ENCODE data around the gene ANKRD11. TPM values are rescaled to one million over a fixed set of nuclear protein-coding genes. Genes with fewer than 3 reads are reported as not detected.

Gene ANKRD11
- total and polyA plus RNA-seq, 2 donors (not counting 1 experiment from before 2014, with no cell fraction given) = 41.5 to 71.2 TPM

DNA sequence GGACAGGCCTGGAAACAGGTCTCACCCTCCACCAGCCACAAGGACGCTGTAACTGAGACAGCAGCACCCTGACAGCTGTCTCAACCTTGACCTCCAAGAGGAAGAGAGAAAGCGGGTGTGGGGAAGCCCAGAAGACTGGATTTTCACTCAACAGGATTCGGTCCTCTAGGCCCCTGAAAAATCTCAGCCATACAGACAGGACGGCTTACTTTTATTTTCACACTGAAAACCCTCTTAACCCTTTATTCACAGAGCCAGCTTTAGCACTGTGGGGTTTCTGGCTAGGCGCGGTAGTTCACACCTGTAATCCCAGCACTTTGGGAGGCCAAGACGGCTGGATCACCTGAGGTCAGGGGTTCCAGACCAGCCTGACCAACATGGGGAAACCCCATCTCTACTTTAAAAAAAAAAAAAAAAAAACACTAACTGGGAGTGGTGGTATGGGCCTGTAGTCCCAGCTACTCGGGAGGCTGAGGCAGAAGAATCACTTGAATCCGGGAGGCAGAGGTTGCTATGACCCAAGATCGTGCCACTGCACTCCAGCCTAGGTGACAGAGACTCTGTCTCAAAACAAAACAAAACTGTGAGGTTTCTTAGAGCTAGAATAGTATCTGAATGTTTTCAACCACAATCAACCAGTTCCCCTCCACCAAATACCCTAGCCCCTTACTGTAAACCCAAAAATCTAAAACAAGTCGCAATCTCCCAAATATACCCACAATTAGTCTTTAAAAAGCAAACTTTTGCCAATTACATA, 5.3 kb downstream of the ANKRD11 start:
- H3K79me2 ChIP-seq (ENCODE audit: control insufficient read depth, insufficient read depth, low read length) = peaks cover 92% of the 10 kb centered on the region
- H3K27ac ChIP-seq (ENCODE audit: insufficient read depth, low read length) = no peak overlapping the region
- TF ChIP-seq, protein P1, sequence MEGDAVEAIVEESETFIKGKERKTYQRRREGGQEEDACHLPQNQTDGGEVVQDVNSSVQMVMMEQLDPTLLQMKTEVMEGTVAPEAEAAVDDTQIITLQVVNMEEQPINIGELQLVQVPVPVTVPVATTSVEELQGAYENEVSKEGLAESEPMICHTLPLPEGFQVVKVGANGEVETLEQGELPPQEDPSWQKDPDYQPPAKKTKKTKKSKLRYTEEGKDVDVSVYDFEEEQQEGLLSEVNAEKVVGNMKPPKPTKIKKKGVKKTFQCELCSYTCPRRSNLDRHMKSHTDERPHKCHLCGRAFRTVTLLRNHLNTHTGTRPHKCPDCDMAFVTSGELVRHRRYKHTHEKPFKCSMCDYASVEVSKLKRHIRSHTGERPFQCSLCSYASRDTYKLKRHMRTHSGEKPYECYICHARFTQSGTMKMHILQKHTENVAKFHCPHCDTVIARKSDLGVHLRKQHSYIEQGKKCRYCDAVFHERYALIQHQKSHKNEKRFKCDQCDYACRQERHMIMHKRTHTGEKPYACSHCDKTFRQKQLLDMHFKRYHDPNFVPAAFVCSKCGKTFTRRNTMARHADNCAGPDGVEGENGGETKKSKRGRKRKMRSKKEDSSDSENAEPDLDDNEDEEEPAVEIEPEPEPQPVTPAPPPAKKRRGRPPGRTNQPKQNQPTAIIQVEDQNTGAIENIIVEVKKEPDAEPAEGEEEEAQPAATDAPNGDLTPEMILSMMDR (conservative IDR thresholded peaks at IDR 0.05 in 1 of 2, IDR thresholded peaks at IDR 0.05 in 1 of 2; ENCODE audit: low read depth in 1 of 2, low read length in 2 of 2) = no peak
- no peak for TF ChIP-seq EZH2 (IDR thresholded peaks at IDR 0.05; ENCODE audit: low read length, missing control alignments)
- H3K4me3 ChIP-seq (replicated peaks in 1 of 4; ENCODE audit: control extremely low read depth in 1 of 4, insufficient read depth in 1 of 4, low read depth in 3 of 4, low read length in 4 of 4) = no peak overlapping the region
- no peak overlapping the region for H3K4me2 ChIP-seq (ENCODE audit: extremely low read depth, insufficient read depth, low read length)
- no peak for DNase-seq (ENCODE audit: low read depth in 2 of 2)
- H3K36me3 ChIP-seq (ENCODE audit: control insufficient read depth, insufficient read depth, low read length) = no peaks in the 10 kb centered on the region
- no peaks in the 10 kb centered on the region for H3K9me3 ChIP-seq (ENCODE audit: control insufficient read depth, insufficient read depth, low read depth, low read length)
- H3K9ac ChIP-seq (ENCODE audit: insufficient read depth, low read length) = no peak overlapping the region
- no peaks in the 10 kb centered on the region for H3K27me3 ChIP-seq (ENCODE audit: control insufficient read depth, insufficient read depth, low read length)
- peaks cover 10% of the 10 kb centered on the region for H4K20me1 ChIP-seq (ENCODE audit: control insufficient read depth, extremely low read depth, insufficient read depth, low read length)
- peaks cover 6% of the 10 kb centered on the region for H3K4me1 ChIP-seq (ENCODE audit: control insufficient read depth, extremely low read depth, insufficient read depth, low read length)
- H2AFZ ChIP-seq (ENCODE audit: low read length) = no peak overlapping the region

GRCh38 chr16:89484041-89484501, 6.3 kb downstream of the ANKRD11 start:
- Histone ChIP-seq H2AFZ (ENCODE audit: low read length) (no peak overlapping the region), H3K79me2 (ENCODE audit: control insufficient read depth, insufficient read depth, low read length) (peaks cover 97% of the 10 kb centered on the region), H3K4me1 (ENCODE audit: control insufficient read depth, extremely low read depth, insufficient read depth, low read length) (peaks cover 6% of the 10 kb centered on the region), H4K20me1 (ENCODE audit: control insufficient read depth, extremely low read depth, insufficient read depth, low read length) (peaks cover 10% of the 10 kb centered on the region), H3K9ac (ENCODE audit: insufficient read depth, low read length) (no peak overlapping the region), H3K36me3 (ENCODE audit: control insufficient read depth, insufficient read depth, low read length) (no peaks in the 10 kb centered on the region), H3K9me3 (ENCODE audit: control insufficient read depth, insufficient read depth, low read depth, low read length) (no peaks in the 10 kb centered on the region), H3K4me3 (replicated peaks in 1 of 4; ENCODE audit: control extremely low read depth in 1 of 4, insufficient read depth in 1 of 4, low read depth in 3 of 4, low read length in 4 of 4) (no peak overlapping the region), H3K27me3 (ENCODE audit: control insufficient read depth, insufficient read depth, low read length) (no peaks in the 10 kb centered on the region), H3K4me2 (ENCODE audit: extremely low read depth, insufficient read depth, low read length) (no peak overlapping the region), H3K27ac (ENCODE audit: insufficient read depth, low read length) (no peak overlapping the region)
- TF ChIP-seq, protein P1 (conservative IDR thresholded peaks at IDR 0.05 in 1 of 2, IDR thresholded peaks at IDR 0.05 in 1 of 2; ENCODE audit: low read depth in 1 of 2, low read length in 2 of 2) = no peak
- TF ChIP-seq EZH2 (IDR thresholded peaks at IDR 0.05; ENCODE audit: low read length, missing control alignments) = no peak
- no peak for DNase-seq (ENCODE audit: low read depth in 2 of 2)

GRCh38 chr16:89482817-89483205, 7.5 kb downstream of the ANKRD11 start:
- TF ChIP-seq, protein P1 (conservative IDR thresholded peaks at IDR 0.05 in 1 of 2, IDR thresholded peaks at IDR 0.05 in 1 of 2; ENCODE audit: low read depth in 1 of 2, low read length in 2 of 2) = no peak
- TF ChIP-seq EZH2 (IDR thresholded peaks at IDR 0.05; ENCODE audit: low read length, missing control alignments) = no peak
- H3K79me2 ChIP-seq (ENCODE audit: control insufficient read depth, insufficient read depth, low read length) = peaks cover 97% of the 10 kb centered on the region
- no peaks in the 10 kb centered on the region for H3K36me3 ChIP-seq (ENCODE audit: control insufficient read depth, insufficient read depth, low read length)
- peaks cover 9% of the 10 kb centered on the region for H4K20me1 ChIP-seq (ENCODE audit: control insufficient read depth, extremely low read depth, insufficient read depth, low read length)
- H3K27me3 ChIP-seq (ENCODE audit: control insufficient read depth, insufficient read depth, low read length) = no peaks in the 10 kb centered on the region
- DNase-seq (ENCODE audit: low read depth in 2 of 2) = no peak
- H3K4me2 ChIP-seq (ENCODE audit: extremely low read depth, insufficient read depth, low read length) = no peak overlapping the region
- peak overlapping the region; percentile 10 for H3K27ac ChIP-seq (ENCODE audit: insufficient read depth, low read length)
- H3K4me3 ChIP-seq (replicated peaks in 1 of 4; ENCODE audit: control extremely low read depth in 1 of 4, insufficient read depth in 1 of 4, low read depth in 3 of 4, low read length in 4 of 4) = no peak overlapping the region
- H3K4me1 ChIP-seq (ENCODE audit: control insufficient read depth, extremely low read depth, insufficient read depth, low read length) = peaks cover 14% of the 10 kb centered on the region
- H3K9me3 ChIP-seq (ENCODE audit: control insufficient read depth, insufficient read depth, low read depth, low read length) = no peaks in the 10 kb centered on the region
- no peak overlapping the region for H3K9ac ChIP-seq (ENCODE audit: insufficient read depth, low read length)
- H2AFZ ChIP-seq (ENCODE audit: low read length) = no peak overlapping the region
